ENCODE results near the gene PIGS. TPM values are rescaled to one million over a fixed set of nuclear protein-coding genes. Genes with fewer than 3 reads are reported as not detected.

PIGS gene
- total RNA-seq, 1 experiment from 2014 or later = 64.2 TPM

DNA sequence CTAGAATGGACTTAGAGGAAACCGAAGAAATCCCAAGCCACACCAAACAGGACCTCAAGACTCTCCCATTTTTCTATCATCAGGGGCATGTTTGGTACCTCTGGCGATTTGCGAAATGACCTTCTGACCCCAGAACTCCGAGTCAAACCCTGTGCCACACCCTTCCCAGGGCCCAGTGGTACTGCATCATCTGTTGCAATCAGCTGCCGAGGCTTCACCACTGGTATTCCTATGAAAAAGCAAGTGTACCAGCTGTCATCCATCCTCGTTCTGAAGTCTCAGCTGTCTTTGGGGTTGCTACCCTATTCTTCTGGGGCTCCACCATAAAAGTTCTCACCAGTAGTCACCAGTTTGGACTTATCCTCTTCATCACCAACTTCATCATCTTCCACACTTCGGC, 45.0 kb upstream of the PIGS start:
- no peak overlapping the region for H2AFZ ChIP-seq
- H3K4me3 ChIP-seq = no peak overlapping the region
- no peak overlapping the region for H3K27ac ChIP-seq
- intact Hi-C loops (cut with micrococcal nuclease; ENCODE audit: unreplicated experiment) = no loop called here
- H3K4me2 ChIP-seq = no peak overlapping the region
- TF ChIP-seq EZH2 (IDR thresholded peaks at IDR 0.05; ENCODE audit: low read depth) = no peak
- TF ChIP-seq, protein P1, sequence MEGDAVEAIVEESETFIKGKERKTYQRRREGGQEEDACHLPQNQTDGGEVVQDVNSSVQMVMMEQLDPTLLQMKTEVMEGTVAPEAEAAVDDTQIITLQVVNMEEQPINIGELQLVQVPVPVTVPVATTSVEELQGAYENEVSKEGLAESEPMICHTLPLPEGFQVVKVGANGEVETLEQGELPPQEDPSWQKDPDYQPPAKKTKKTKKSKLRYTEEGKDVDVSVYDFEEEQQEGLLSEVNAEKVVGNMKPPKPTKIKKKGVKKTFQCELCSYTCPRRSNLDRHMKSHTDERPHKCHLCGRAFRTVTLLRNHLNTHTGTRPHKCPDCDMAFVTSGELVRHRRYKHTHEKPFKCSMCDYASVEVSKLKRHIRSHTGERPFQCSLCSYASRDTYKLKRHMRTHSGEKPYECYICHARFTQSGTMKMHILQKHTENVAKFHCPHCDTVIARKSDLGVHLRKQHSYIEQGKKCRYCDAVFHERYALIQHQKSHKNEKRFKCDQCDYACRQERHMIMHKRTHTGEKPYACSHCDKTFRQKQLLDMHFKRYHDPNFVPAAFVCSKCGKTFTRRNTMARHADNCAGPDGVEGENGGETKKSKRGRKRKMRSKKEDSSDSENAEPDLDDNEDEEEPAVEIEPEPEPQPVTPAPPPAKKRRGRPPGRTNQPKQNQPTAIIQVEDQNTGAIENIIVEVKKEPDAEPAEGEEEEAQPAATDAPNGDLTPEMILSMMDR (conservative IDR thresholded peaks at IDR 0.05) = no peak
- H3K9me3 ChIP-seq (ENCODE audit: insufficient read depth, low read depth) = no peaks in the 10 kb centered on the region
- no peak for DNase-seq
- POLR2A ChIA-PET (ENCODE audit: unreplicated experiment) = no interaction called here
- no peaks in the 10 kb centered on the region for H3K9me2 ChIP-seq (ENCODE audit: insufficient read depth)
- peaks cover 28% of the 10 kb centered on the region for H3K36me3 ChIP-seq (ENCODE audit: low read depth)
- CTCF ChIA-PET = no interaction called here
- no TSS peak for BruUV-seq (replicated peaks)
- no peaks in the 10 kb centered on the region for H4K20me1 ChIP-seq (ENCODE audit: insufficient read depth)
- no peaks in the 10 kb centered on the region for H3K79me2 ChIP-seq (ENCODE audit: low read depth)
- no peaks in the 10 kb centered on the region for H3K27me3 ChIP-seq (ENCODE audit: insufficient read depth, low read depth)
- H3F3A ChIP-seq (ENCODE audit: insufficient read depth, low read depth) = no peaks in the 10 kb centered on the region; the same call in 1 of the 2 replicates
- H3K4me1 ChIP-seq (replicated peaks; ENCODE audit: insufficient read depth) = no peaks in the 10 kb centered on the region

DNA sequence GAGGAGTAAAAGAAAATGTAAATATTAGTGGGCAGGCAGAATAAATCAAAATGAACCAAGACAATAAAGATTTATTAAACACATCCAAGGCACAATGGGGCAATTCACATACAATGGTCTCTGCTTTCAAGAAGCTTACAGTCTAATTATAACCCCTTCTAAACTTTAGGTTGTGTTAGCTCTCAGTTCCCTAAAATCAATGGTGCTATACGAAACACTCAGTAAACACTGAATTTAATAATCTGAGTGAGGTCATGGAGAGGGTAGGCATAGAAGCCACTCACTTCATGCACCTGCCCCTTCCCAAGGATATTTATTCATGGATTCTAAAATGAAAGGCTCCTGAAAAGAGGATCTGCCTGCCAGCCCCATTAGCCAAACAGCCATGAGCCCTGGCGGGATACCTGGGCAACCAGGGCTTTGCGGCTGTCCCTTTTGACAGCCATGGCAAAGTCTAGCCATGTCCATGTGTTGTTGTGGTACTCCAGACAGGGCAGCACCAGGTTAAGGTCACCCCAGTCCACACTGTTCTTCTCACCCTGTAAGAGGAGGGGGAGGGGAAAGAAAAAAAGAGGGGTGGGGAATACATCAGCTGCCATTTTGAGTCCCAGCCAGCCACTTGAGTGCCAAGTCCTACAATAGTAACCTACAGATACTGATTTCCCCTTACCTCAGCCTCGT, 44.1 kb upstream of the PIGS start:
- intact Hi-C loops (cut with micrococcal nuclease; ENCODE audit: unreplicated experiment) = no loop called here
- Histone ChIP-seq H3F3A (ENCODE audit: insufficient read depth, low read depth) (no peaks in the 10 kb centered on the region; the same call in 1 of the 2 replicates), H3K4me3 (no peak overlapping the region), H3K36me3 (ENCODE audit: low read depth) (peaks cover 28% of the 10 kb centered on the region), H3K4me2 (no peak overlapping the region), H3K27ac (no peak overlapping the region), H3K9me3 (ENCODE audit: insufficient read depth, low read depth) (no peaks in the 10 kb centered on the region), H3K9me2 (ENCODE audit: insufficient read depth) (no peaks in the 10 kb centered on the region), H3K27me3 (ENCODE audit: insufficient read depth, low read depth) (no peaks in the 10 kb centered on the region), H2AFZ (no peak overlapping the region), H4K20me1 (ENCODE audit: insufficient read depth) (no peaks in the 10 kb centered on the region), H3K79me2 (ENCODE audit: low read depth) (no peaks in the 10 kb centered on the region), H3K4me1 (replicated peaks; ENCODE audit: insufficient read depth) (no peaks in the 10 kb centered on the region)
- POLR2A ChIA-PET (ENCODE audit: unreplicated experiment) = no interaction called here
- CTCF ChIA-PET = no interaction called here
- BruUV-seq (replicated peaks) = no TSS peak
- no peak for DNase-seq
- no peak for TF ChIP-seq EZH2 (IDR thresholded peaks at IDR 0.05; ENCODE audit: low read depth)
- TF ChIP-seq, protein P1 (conservative IDR thresholded peaks at IDR 0.05) = no peak

DNA sequence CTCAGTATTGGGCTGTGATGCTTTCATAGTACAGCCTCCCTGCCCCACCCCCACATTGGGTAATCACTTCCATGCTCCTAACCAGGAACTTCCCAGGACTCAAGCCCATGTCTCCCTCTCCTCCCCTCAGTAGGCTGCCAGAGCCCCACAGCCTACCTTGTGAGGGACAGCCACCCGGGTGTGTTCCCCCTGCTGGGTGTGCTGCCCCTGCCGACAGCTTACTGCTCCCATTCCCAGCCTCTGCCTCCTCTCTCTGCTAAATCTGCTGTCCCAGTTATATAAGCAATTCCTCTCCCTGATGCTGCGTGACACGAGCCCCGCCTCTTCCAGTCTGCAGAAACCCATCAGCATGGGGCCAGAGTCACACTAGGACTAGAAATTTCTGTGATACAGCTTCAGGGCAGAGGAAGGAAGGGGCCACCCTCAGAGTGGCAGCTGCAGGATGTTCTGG, 42.6 kb upstream of the PIGS start, which contains the start of gene RSKR:
Gene RSKR, minus strand, starts transcription at position 255 of the 451 bp plus-strand sequence. Its CDS starts 24 bp downstream, at position 231.
- POLR2A ChIA-PET (ENCODE audit: unreplicated experiment) = interaction anchor here (0.5 kb wide), 1 partner anchor 32 kb away, joined by 4 read pairs; no protein-coding TSS in a partner anchor
- no peaks in the 10 kb centered on the region for H4K20me1 ChIP-seq (ENCODE audit: insufficient read depth)
- no peak within 1 kb of the TSS for H3K4me2 ChIP-seq
- H3K9me2 ChIP-seq (ENCODE audit: insufficient read depth) = no peaks in the 10 kb centered on the region
- no peak within 1 kb of the TSS for H3K4me3 ChIP-seq
- peaks cover 3% of the 10 kb centered on the region for H3F3A ChIP-seq (ENCODE audit: insufficient read depth, low read depth)
- no peaks in the 10 kb centered on the region for H3K27me3 ChIP-seq (ENCODE audit: insufficient read depth, low read depth)
- TF ChIP-seq, protein P1 (conservative IDR thresholded peaks at IDR 0.05) = no peak
- TF ChIP-seq EZH2 (IDR thresholded peaks at IDR 0.05; ENCODE audit: low read depth) = no peak
- no peak within 1 kb of the TSS for H2AFZ ChIP-seq
- no peaks in the 10 kb centered on the region for H3K79me2 ChIP-seq (ENCODE audit: low read depth)
- no peak within 1 kb of the TSS for H3K27ac ChIP-seq
- peaks cover 17% of the 10 kb centered on the region for H3K36me3 ChIP-seq (ENCODE audit: low read depth)
- CTCF ChIA-PET = no interaction called here
- intact Hi-C loops (cut with micrococcal nuclease; ENCODE audit: unreplicated experiment) = loop anchor here (1.0 to 2.0 kb wide), 2 partner anchors 65 to 120 kb away; no protein-coding TSS in a partner anchor
- BruUV-seq (replicated peaks) = no TSS peak
- no peaks in the 10 kb centered on the region for H3K9me3 ChIP-seq (ENCODE audit: insufficient read depth, low read depth)
- DNase-seq = no peak
- no peaks in the 10 kb centered on the region for H3K4me1 ChIP-seq (replicated peaks; ENCODE audit: insufficient read depth)

Measured in PC-9 (cell line).